Measurements from ENCODE around the gene LRRC49. TPM values are rescaled to one million over a fixed set of nuclear protein-coding genes. Genes with fewer than 3 reads are reported as not detected.
A peak's percentile ranks its signal among the peaks of the same experiment; 100 is the strongest.

The LRRC49 gene
- total RNA-seq, 2 experiments from 2014 or later, result not detected

DNA sequence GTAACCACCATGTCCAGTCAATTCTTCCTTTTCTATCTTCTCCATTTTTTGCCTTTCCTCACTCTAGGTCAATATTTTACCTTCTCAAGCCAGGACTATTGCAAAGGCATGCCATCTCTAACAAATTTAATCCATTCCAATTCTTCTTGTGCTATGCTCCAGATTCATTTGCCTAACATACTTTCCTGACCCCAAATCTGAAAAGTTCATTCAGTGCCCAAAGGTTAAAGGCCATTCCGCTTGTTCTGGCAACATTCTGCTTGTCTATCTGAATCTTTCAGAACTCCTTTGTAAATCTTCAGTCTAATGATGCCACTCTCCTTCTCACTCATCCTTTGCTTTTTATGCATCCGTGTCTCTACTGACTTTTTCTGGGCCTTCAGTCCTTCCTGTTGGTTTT lies 15.9 kb upstream of the LRRC49 start:
- ATAC-seq (ENCODE audit: low read depth) (no peak), DNase-seq (no peak)
- no peaks in the 10 kb centered on the region for H3K4me1 Mint-ChIP-seq
- peaks cover 36% of the 10 kb centered on the region for H3K27me3 Mint-ChIP-seq
- H3K27ac Mint-ChIP-seq, result no peak overlapping the region
- no peak overlapping the region for H3K4me3 Mint-ChIP-seq
- POLR2A ChIA-PET, result no interaction called here
- peaks cover 2% of the 10 kb centered on the region for H3K9me3 Mint-ChIP-seq
- H3K36me3 Mint-ChIP-seq, result no peaks in the 10 kb centered on the region

DNA sequence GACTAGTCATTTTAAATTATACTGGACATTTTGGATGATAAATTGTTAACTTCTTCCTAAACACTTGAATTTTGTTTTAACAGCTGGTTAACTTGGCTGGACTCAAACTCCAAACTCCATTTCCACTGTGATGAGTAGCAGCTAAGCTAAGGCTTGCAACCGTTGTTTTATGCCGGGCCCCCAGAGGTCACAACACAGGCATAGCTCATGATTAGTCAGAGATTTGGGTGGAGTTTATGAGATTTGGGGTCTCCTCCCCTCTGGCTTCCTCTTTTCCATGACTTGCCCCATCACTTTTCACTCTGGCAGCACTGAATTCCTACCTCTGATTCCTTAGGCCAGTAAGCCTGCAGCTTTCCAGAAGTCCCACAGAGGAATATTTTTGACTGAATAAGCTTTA lies 13.2 kb upstream of the LRRC49 start:
- Mint-ChIP-seq H3K4me3 (no peak overlapping the region), H3K36me3 (no peaks in the 10 kb centered on the region), H3K27ac (no peak overlapping the region), H3K9me3 (no peaks in the 10 kb centered on the region), H3K4me1 (peaks cover 4% of the 10 kb centered on the region), H3K27me3 (peaks cover 39% of the 10 kb centered on the region)
- DNase-seq (no peak), ATAC-seq (ENCODE audit: low read depth) (no peak)
- POLR2A ChIA-PET, result no interaction called here

DNA sequence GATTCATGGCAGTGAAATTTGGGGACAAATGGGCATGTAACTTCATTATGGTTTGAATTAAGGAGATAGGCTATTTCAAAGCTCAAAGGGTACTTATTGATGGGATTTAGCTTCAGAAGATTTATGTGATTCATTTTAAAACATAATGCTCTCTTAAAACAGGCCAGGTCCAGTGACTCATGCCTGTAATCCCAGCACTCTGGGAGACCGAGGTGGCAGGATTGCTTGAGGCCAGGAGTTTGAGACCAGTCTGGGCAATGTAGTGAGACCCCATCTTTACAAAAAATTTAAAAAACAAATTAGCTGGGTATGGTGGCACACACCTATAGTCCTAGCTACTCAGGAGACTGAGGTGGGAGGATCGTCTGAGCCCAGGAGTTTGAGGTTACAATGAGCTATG lies 11.8 kb upstream of the LRRC49 start:
- POLR2A ChIA-PET, result no interaction called here
- DNase-seq (no peak), ATAC-seq (ENCODE audit: low read depth) (no peak)
- H3K36me3 Mint-ChIP-seq, result no peaks in the 10 kb centered on the region
- H3K27ac Mint-ChIP-seq, result no peak overlapping the region
- no peaks in the 10 kb centered on the region for H3K9me3 Mint-ChIP-seq
- peaks cover 4% of the 10 kb centered on the region for H3K4me1 Mint-ChIP-seq
- H3K4me3 Mint-ChIP-seq, result no peak overlapping the region
- H3K27me3 Mint-ChIP-seq, result peaks cover 31% of the 10 kb centered on the region

DNA sequence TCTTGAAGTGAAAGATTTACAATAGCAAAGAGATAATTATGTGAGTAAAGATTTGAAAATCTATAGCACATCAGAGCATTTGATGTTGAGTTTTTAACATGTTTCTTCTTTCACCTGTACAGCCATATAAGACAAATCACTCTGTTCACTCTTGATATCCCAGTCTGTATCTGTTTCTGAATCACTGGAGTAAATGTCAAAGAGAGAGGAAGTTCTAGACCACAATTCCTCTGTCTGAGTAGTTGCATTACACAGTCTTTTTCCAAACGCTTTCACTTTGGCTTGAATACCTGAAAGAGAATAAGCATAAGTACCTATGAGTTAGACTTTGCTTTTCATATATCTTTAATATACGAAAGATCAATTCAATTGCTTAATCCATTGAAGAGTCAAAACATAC lies 10.3 kb upstream of the LRRC49 start:
- DNase-seq (no peak), ATAC-seq (ENCODE audit: low read depth) (no peak)
- POLR2A ChIA-PET, result no interaction called here
- peaks cover 4% of the 10 kb centered on the region for H3K4me1 Mint-ChIP-seq
- H3K27ac Mint-ChIP-seq, result no peak overlapping the region
- H3K9me3 Mint-ChIP-seq, result no peaks in the 10 kb centered on the region
- no peak overlapping the region for H3K4me3 Mint-ChIP-seq
- no peaks in the 10 kb centered on the region for H3K36me3 Mint-ChIP-seq
- peaks cover 29% of the 10 kb centered on the region for H3K27me3 Mint-ChIP-seq

DNA sequence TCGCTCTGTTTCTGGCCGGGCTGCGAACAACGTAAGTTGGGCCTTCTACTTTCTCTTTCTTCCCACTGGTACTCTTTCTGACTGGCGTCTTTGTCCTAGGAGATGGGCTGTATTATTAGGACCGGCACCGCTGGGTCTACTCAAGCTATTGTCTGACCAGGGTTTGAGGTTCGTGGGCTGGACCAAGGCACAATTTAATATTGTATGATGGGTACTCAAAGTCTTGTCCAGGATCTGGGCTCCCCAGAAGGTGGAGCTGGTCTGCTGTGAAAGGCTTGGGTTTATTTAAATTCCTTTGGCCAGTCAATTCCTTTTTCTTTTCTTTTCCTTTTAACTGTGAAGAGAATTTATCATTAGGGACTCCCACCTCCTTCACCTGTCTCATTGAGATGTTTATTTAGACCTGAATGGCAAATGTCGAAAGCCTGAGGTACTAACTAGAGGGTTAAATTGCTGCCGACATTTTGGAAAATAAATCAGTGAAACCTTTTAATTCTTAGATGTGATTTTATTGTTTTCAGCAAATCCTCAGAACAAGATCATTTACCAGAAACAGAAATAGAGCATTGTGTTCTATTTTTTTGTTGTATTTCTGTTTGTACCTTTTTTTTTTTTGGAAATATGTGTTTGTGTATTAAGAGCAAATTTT lies 410 bp downstream of the LRRC49 start:
- DNase-seq (no peak), ATAC-seq (ENCODE audit: low read depth) (no peak)
- Mint-ChIP-seq H3K4me1 (peaks cover 8% of the 10 kb centered on the region), H3K36me3 (no peaks in the 10 kb centered on the region), H3K4me3 (peak overlapping the region; percentile 85), H3K27ac (peak overlapping the region; percentile 34), H3K9me3 (no peaks in the 10 kb centered on the region), H3K27me3 (peaks cover 57% of the 10 kb centered on the region)
- POLR2A ChIA-PET, result interaction anchor here (0.6 kb wide), 1 partner anchor 126 kb away, joined by 4 read pairs; no protein-coding TSS in a partner anchor

DNA sequence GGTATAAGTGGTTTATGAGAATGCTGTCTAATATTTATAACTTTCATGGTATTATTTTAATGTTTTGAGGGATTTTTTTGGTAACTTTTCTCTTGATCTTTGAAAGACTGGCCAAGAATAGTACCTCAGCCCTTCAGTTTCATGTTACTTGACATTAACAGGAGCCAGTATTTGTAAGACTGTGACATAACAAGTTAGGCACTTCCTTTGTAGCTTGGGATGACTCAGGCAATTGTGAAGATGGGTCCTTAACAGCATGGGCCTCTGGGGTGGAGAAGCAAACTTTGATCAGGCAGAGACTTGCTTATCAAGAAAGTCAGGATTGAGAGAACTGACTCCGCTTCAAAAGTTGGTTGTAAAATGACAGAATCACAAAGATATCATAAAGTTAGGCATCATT lies 9.5 kb downstream of the LRRC49 start:
- H3K27ac Mint-ChIP-seq, result no peak overlapping the region
- no peak overlapping the region for H3K4me3 Mint-ChIP-seq
- no peaks in the 10 kb centered on the region for H3K4me1 Mint-ChIP-seq
- no peak for ATAC-seq (ENCODE audit: low read depth)
- no peak for DNase-seq
- H3K36me3 Mint-ChIP-seq, result no peaks in the 10 kb centered on the region
- POLR2A ChIA-PET, result no interaction called here
- H3K9me3 Mint-ChIP-seq, result peaks cover 1% of the 10 kb centered on the region
- H3K27me3 Mint-ChIP-seq, result peaks cover 30% of the 10 kb centered on the region

DNA sequence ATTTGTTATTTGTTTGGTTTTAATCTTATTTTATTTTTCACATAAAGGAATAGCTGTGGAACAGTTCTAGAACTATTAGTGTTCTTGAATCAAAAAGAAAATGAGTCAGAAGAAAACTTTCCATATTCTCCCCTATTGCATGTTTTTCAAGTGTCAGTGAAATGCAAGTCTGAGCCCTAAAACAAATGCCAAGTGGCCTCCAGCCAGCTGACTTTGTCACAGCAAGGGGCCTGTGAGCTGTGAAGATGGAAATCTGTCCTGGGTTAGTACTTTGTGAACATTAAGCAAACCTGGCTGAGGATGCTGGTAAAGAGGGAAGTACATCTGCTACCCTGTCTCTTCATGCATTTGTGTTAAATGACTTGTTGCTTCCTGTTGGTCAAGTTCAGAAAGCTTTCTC lies 14.2 kb downstream of the LRRC49 start:
- ATAC-seq (ENCODE audit: low read depth), result no peak
- POLR2A ChIA-PET, result no interaction called here
- Mint-ChIP-seq H3K4me1 (no peaks in the 10 kb centered on the region), H3K36me3 (peaks cover 4% of the 10 kb centered on the region), H3K4me3 (no peak overlapping the region), H3K27me3 (peaks cover 7% of the 10 kb centered on the region), H3K27ac (no peak overlapping the region), H3K9me3 (peaks cover 10% of the 10 kb centered on the region)
- no peak for DNase-seq

DNA sequence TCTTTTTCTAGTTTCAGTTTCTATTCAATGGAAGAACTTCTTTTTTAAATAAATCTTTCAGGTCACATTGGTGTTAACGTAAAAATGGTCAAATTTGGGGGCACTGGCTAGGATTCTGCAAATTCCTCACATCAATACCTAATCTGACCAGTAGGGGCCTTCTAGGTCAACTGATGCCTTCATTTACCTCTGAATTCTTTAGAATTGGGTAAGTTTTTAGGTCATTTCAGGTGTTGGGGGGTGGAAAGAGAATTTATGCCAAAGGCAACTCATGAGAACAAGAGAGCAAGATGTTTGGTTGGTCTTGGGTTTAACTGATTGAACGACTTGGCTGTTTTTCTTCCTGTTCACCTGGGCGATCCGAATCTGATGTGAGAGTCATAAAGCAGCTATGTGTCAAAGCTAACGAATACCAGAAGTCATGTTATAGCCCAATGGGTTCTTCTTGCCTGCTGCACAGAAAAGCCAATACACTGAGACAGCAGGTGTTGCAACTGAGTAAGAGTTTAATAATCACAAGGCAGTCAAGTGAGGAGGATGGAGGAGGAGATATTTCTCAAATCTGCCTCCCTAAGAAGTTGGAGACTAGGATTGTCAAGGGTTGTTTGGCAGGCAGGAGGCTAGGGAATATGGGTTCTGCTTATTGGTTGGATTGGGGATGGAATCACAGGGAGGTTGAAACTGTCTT lies 15.3 kb downstream of the LRRC49 start:
- POLR2A ChIA-PET, result no interaction called here
- Mint-ChIP-seq H3K9me3 (peaks cover 10% of the 10 kb centered on the region), H3K27me3 (peaks cover 9% of the 10 kb centered on the region), H3K27ac (no peak overlapping the region), H3K36me3 (peaks cover 4% of the 10 kb centered on the region), H3K4me1 (no peaks in the 10 kb centered on the region), H3K4me3 (no peak overlapping the region)
- no peak for DNase-seq
- no peak for ATAC-seq (ENCODE audit: low read depth)

DNA sequence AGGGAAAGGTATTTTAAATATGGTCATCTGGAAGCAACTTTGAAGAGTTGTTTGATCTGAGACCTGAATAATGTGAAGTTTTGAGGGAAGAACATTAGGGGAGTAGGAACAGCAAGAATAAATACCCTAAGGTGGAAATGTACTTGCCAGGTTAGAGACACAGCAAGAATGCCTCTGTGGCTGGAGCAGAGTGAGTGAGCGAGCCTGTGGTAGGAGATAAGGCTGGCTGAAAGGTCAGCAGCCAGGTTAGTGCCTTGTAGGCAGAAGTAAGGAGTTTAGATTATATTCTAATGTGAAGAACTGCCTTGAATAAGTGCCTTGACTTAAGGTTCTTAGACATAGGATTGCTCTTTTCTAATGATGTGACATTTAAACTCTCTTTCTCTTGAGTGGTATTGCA lies 18.3 kb downstream of the LRRC49 start:
- H3K27me3 Mint-ChIP-seq, result peaks cover 13% of the 10 kb centered on the region
- POLR2A ChIA-PET, result no interaction called here
- no peak for ATAC-seq (ENCODE audit: low read depth)
- no peak overlapping the region for H3K4me3 Mint-ChIP-seq
- H3K4me1 Mint-ChIP-seq, result no peaks in the 10 kb centered on the region
- no peak for DNase-seq
- peaks cover 4% of the 10 kb centered on the region for H3K36me3 Mint-ChIP-seq
- H3K27ac Mint-ChIP-seq, result no peak overlapping the region
- H3K9me3 Mint-ChIP-seq, result peaks cover 10% of the 10 kb centered on the region

DNA sequence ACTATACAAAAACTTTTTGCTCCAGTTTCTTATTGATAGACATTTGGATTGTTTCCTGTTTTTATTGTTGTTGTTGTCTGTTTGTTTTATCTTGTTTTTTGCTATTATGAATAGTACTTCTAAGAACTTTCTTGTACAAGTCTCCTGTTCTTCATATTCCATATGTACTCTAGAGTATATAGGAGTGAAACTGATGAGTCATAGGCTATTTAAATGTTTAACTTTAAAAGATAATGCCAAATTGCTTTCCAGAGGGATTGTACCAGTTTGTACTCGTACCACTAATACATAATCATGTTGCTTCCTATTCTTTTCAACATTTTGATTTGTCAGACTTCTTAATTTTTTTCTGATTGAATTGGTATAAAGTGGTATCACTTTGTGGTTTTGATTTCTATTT lies 19.6 kb downstream of the LRRC49 start:
- Mint-ChIP-seq H3K36me3 (peaks cover 4% of the 10 kb centered on the region), H3K27ac (no peak overlapping the region), H3K9me3 (peaks cover 9% of the 10 kb centered on the region), H3K27me3 (peaks cover 10% of the 10 kb centered on the region), H3K4me3 (no peak overlapping the region), H3K4me1 (no peaks in the 10 kb centered on the region)
- DNase-seq (no peak), ATAC-seq (ENCODE audit: low read depth) (no peak)
- POLR2A ChIA-PET, result no interaction called here

DNA sequence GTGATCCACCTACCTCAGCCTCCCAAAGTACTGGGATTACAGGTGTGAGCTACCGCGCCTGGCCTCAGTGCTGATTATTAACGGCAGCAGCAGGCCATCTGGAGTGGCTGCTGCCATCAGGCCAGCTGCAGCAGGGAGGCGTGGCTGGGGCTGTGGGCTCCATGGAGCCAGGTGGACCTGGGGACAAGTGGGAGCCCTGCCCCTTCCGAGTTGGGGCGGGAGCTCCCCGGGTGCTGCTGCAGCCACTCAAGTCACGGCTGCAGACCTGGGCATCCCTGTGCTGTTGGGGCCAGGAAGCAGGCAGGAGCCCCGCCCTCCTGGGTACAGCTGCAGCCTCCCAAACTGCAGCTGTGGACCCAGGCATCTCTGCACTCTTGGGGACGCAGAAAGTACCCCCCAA lies 23.9 kb downstream of the LRRC49 start:
- ATAC-seq (ENCODE audit: low read depth) (no peak), DNase-seq (no peak)
- Mint-ChIP-seq H3K4me1 (no peaks in the 10 kb centered on the region), H3K27me3 (peaks cover 8% of the 10 kb centered on the region), H3K4me3 (no peak overlapping the region), H3K36me3 (no peaks in the 10 kb centered on the region), H3K9me3 (no peaks in the 10 kb centered on the region), H3K27ac (no peak overlapping the region)
- POLR2A ChIA-PET, result no interaction called here

DNA sequence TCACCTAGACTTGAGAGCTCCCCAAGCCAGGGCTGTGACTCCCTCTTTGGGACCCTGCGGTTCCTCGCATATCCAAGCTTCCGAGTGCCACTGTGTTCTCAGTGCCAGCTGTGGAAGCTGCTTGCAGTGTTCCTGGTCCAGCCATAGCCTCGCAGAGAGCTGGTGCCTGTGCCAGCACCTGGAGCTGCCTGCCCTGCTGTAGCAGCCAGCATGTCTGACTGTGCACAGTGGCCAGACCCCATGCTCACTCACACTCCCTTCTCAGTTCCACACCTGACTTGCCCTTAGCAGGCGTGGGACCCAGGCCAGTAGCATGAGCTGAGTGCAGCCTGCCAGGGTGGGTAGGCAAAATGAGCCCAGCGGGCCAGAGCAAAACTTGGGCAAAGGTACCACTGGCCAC lies 25.3 kb downstream of the LRRC49 start:
- DNase-seq, result no peak
- POLR2A ChIA-PET, result no interaction called here
- Mint-ChIP-seq H3K9me3 (no peaks in the 10 kb centered on the region), H3K4me1 (no peaks in the 10 kb centered on the region), H3K4me3 (no peak overlapping the region), H3K27ac (no peak overlapping the region), H3K36me3 (no peaks in the 10 kb centered on the region), H3K27me3 (peaks cover 9% of the 10 kb centered on the region)
- ATAC-seq (ENCODE audit: low read depth), result no peak

DNA sequence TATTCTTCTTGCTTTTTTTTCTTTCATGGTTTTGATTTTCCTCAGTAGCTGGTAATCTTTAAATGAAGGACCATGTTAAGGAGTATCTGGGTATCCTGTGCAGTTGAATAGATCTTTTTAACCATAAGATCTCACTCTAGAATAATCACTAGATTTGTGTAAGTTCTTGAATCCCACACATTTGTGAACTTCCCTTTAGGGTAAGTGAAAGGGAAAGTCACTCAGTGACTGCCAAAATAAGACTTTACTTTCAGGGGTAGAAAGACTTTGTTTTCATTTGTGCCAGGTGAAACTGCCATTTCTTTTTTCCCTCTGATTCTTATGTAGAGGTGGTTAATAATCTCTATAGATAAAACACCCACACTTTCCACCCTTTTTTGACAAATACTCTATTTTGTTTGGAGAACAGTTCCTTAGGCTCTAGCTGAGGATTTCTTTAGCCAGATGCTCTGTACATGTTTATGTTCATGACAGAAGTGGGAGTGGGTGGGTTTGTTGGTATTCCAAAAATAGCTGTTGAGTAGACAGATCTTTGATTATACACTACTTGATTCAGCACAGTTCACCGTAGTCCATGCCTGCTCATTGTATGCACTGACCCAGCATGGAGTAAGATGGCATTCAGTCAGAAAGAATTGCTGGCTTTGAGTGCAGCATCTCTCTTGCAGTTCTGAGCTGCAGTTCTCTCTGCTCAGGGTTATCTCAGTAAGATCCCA lies 28.5 kb downstream of the LRRC49 start:
- Mint-ChIP-seq H3K36me3 (no peaks in the 10 kb centered on the region), H3K27me3 (peaks cover 18% of the 10 kb centered on the region), H3K27ac (no peak overlapping the region), H3K4me1 (no peaks in the 10 kb centered on the region), H3K4me3 (no peak overlapping the region), H3K9me3 (no peaks in the 10 kb centered on the region)
- DNase-seq (no peak), ATAC-seq (ENCODE audit: low read depth) (no peak)
- POLR2A ChIA-PET, result no interaction called here

DNA sequence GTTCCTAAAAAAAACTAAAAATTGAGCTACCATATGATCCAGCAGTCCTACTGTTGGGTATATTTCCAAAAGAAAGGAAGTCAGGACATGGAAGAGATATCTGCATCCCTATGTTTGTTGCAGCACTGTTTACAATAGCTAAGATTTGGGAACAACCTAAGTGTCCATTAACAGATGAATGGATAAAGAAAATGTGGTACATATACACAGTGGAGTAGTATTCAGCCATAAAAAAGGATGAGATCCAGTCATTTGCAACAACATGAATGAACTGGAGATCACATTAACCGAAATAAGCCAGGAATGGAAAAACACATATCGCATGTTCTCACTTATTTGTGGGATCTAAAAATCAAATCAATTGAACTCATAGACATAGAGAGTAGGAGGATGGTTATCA lies 29.5 kb downstream of the LRRC49 start:
- no peak for ATAC-seq (ENCODE audit: low read depth)
- Mint-ChIP-seq H3K9me3 (no peaks in the 10 kb centered on the region), H3K27ac (no peak overlapping the region), H3K4me1 (no peaks in the 10 kb centered on the region), H3K36me3 (no peaks in the 10 kb centered on the region), H3K4me3 (no peak overlapping the region), H3K27me3 (peaks cover 18% of the 10 kb centered on the region)
- POLR2A ChIA-PET, result no interaction called here
- DNase-seq, result no peak
